ENCODE measurements around the gene DACH1.

The DACH1 gene

GRCh38 chr13:71621174-71622124 is 245.6 kb downstream of the DACH1 start:
- DNase-seq (ENCODE audit: low read depth), result no peak

GRCh38 chr13:71619096-71619495 is 247.9 kb downstream of the DACH1 start:
- DNase-seq (ENCODE audit: low read depth), result no peak

- no peak for DNase-seq (ENCODE audit: low read depth)
Measured at GRCh38 chr13:71618159-71618558, 248.8 kb downstream of the DACH1 start.

- no peak for DNase-seq (ENCODE audit: low read depth)
Measured at GRCh38 chr13:71617265-71617664, 249.7 kb downstream of the DACH1 start.

- DNase-seq (ENCODE audit: low read depth), result no peak
Measured at GRCh38 chr13:71613066-71613745, 253.8 kb downstream of the DACH1 start.

- DNase-seq (ENCODE audit: low read depth), result no peak
Measured at GRCh38 chr13:71611292-71611691, 255.7 kb downstream of the DACH1 start.

GRCh38 chr13:71610876-71611275 is 256.1 kb downstream of the DACH1 start:
- DNase-seq (ENCODE audit: low read depth), result no peak

GRCh38 chr13:71609271-71609670 is 257.7 kb downstream of the DACH1 start:
- DNase-seq (ENCODE audit: low read depth), result no peak

- DNase-seq (ENCODE audit: low read depth), result no peak
Measured at GRCh38 chr13:71607575-71607974, 259.4 kb downstream of the DACH1 start.

GRCh38 chr13:71606818-71607217 is 260.2 kb downstream of the DACH1 start:
- no peak for DNase-seq (ENCODE audit: low read depth)

GRCh38 chr13:71605744-71606143 is 261.3 kb downstream of the DACH1 start:
- no peak for DNase-seq (ENCODE audit: low read depth)

- DNase-seq (ENCODE audit: low read depth), result no peak
Measured at GRCh38 chr13:71603255-71603654, 263.7 kb downstream of the DACH1 start.

GRCh38 chr13:71602344-71602743 is 264.7 kb downstream of the DACH1 start:
- no peak for DNase-seq (ENCODE audit: low read depth)

- no peak for DNase-seq (ENCODE audit: low read depth)
Measured at GRCh38 chr13:71597150-71597549, 269.9 kb downstream of the DACH1 start.

- no peak for DNase-seq (ENCODE audit: low read depth)
Measured at GRCh38 chr13:71596116-71596515, 270.9 kb downstream of the DACH1 start.

- DNase-seq (ENCODE audit: low read depth), result no peak
Measured at GRCh38 chr13:71593566-71593965, 273.4 kb downstream of the DACH1 start.

GRCh38 chr13:71591374-71591773 is 275.6 kb downstream of the DACH1 start:
- no peak for DNase-seq (ENCODE audit: low read depth)

- no peak for DNase-seq (ENCODE audit: low read depth)
Measured at GRCh38 chr13:71590654-71591148, 276.3 kb downstream of the DACH1 start.

- DNase-seq (ENCODE audit: low read depth), result no peak
Measured at GRCh38 chr13:71589032-71589431, 278.0 kb downstream of the DACH1 start.

GRCh38 chr13:71587817-71588216 is 279.2 kb downstream of the DACH1 start:
- no peak for DNase-seq (ENCODE audit: low read depth)

GRCh38 chr13:71587193-71587592 is 279.8 kb downstream of the DACH1 start:
- DNase-seq (ENCODE audit: low read depth), result no peak

GRCh38 chr13:71583581-71583980 is 283.4 kb downstream of the DACH1 start:
- no peak for DNase-seq (ENCODE audit: low read depth)

- no peak for DNase-seq (ENCODE audit: low read depth)
Measured at GRCh38 chr13:71580614-71581013, 286.4 kb downstream of the DACH1 start.

Measured in GM04504 (cell line).